ENCODE results near the gene ITIH4.

Gene ITIH4

DNA sequence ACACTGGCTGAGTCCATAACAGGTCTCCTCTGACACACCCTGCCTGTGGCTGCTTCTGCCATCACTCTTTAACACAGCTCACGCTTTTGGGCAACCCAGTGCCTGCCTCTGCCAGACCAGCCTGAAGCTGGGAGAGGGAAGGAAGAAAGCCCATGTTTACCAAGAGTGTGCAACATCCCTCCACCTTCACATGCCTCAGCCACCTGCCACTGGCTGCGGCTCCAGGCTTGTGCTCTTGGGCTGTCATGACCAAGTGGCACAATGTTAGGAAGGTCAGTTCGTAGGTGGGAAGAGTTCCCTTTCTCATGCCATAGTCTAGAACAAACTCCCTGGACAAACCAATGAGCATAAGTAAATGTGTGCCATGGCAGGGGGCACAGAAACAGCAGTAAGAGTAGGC lies 46.6 kb upstream of the ITIH4 start:
- H3K14ac ChIP-seq (ENCODE audit: low read length), result no peak overlapping the region
- no peak overlapping the region for H2AK5ac ChIP-seq (ENCODE audit: low read length)
- no peak overlapping the region for H3K27ac ChIP-seq (ENCODE audit: low read depth, low read length)
- H3K79me2 ChIP-seq (ENCODE audit: control insufficient read depth, insufficient read depth, low read length, poor library complexity), result no peaks in the 10 kb centered on the region
- H4K8ac ChIP-seq (ENCODE audit: low read depth, low read length), result no peak overlapping the region
- no peak overlapping the region for H3K4me3 ChIP-seq (ENCODE audit: low read depth, low read length)
- H4K12ac ChIP-seq (ENCODE audit: low read depth, low read length), result no peak overlapping the region
- no peak overlapping the region for H2BK12ac ChIP-seq (ENCODE audit: low read length)
- H3K9me3 ChIP-seq (ENCODE audit: insufficient read depth, low read depth, low read length), result no peaks in the 10 kb centered on the region
- H3K36me3 ChIP-seq (ENCODE audit: control insufficient read depth in 1 of 2, insufficient read depth in 2 of 2, low read length in 2 of 2), result no peaks in the 10 kb centered on the region
- no peak overlapping the region for H3K18ac ChIP-seq (ENCODE audit: low read length)
- H2BK120ac ChIP-seq (ENCODE audit: insufficient read depth, low read length, poor library complexity), result no peak overlapping the region
- no CpG with 5 or more reads among the region's 3 CpGs for WGBS (ENCODE audit: extremely low coverage, insufficient coverage, insufficient read length)
- no peak overlapping the region for H3K4me2 ChIP-seq (ENCODE audit: low read length)
- H3K9ac ChIP-seq (ENCODE audit: low read length), result no peak overlapping the region
- peaks cover 0 to 2% of the 10 kb centered on the region in 2 experiments for H3K4me1 ChIP-seq (ENCODE audit: control insufficient read depth in 1 of 2, insufficient read depth in 2 of 2, low read length in 2 of 2)
- no peaks in the 10 kb centered on the region for H3K27me3 ChIP-seq (ENCODE audit: insufficient read depth, low read length)
- H3K23ac ChIP-seq (ENCODE audit: low read length), result no peak overlapping the region
- no peak for DNase-seq
- no peaks in the 10 kb centered on the region for H3K79me1 ChIP-seq (ENCODE audit: low read length)
- no peak overlapping the region for H2BK5ac ChIP-seq (ENCODE audit: low read depth, low read length, poor library complexity)
- H2AFZ ChIP-seq (ENCODE audit: insufficient read depth, low read length, poor library complexity), result no peak overlapping the region
- no peak overlapping the region for H4K91ac ChIP-seq (ENCODE audit: low read depth, low read length)
- H3K4ac ChIP-seq (ENCODE audit: low read depth, low read length), result no peak overlapping the region

DNA sequence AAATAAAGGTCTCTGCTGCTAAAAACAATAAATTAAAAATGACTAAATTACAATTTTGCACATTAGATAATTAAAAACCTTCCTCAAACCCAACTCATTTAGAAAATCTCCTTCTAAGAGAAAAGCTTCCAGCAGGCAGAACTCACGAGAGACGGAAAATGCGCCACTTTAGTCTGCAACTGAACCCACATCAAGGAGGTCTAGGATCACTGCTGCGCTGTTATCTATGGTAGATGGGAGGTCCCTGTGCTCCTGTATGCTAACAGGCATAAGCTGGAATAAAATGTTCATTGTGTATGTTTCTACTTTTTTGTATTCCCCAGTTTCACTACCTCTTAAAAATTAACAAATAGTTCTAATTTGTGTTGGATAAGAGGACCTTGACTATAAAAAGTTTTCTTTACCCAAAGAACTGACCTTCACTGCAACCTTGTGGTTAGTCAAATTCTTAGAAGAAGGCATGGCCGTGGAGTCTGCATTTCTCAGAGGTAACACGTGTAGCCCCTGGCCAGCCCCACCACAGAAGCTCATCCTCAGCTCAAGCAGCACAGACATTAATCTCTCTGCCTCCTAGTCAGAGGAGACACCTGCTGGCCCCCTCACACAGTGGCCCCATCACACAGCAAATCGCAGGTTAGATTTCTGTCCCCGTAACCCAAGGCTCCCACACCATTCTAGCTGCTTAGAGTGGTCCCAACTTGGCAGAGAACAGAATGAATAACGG lies 44.6 kb upstream of the ITIH4 start:
- Histone ChIP-seq H3K36me3 (ENCODE audit: control insufficient read depth in 1 of 2, insufficient read depth in 2 of 2, low read length in 2 of 2) (no peaks in the 10 kb centered on the region), H2BK12ac (ENCODE audit: low read length) (no peak overlapping the region), H4K8ac (ENCODE audit: low read depth, low read length) (no peak overlapping the region), H3K4me1 (ENCODE audit: control insufficient read depth in 1 of 2, insufficient read depth in 2 of 2, low read length in 2 of 2) (peaks cover 0 to 2% of the 10 kb centered on the region in 2 experiments), H3K79me1 (ENCODE audit: low read length) (no peaks in the 10 kb centered on the region), H2BK120ac (ENCODE audit: insufficient read depth, low read length, poor library complexity) (no peak overlapping the region), H4K12ac (ENCODE audit: low read depth, low read length) (no peak overlapping the region), H3K4me2 (ENCODE audit: low read length) (no peak overlapping the region), H3K23ac (ENCODE audit: low read length) (no peak overlapping the region), H3K27me3 (ENCODE audit: insufficient read depth, low read length) (no peaks in the 10 kb centered on the region), H3K4ac (ENCODE audit: low read depth, low read length) (no peak overlapping the region), H3K27ac (ENCODE audit: low read depth, low read length) (no peak overlapping the region), H3K9ac (ENCODE audit: low read length) (no peak overlapping the region), H3K9me3 (ENCODE audit: insufficient read depth, low read depth, low read length) (no peaks in the 10 kb centered on the region), H3K79me2 (ENCODE audit: control insufficient read depth, insufficient read depth, low read length, poor library complexity) (no peaks in the 10 kb centered on the region), H2AK5ac (ENCODE audit: low read length) (no peak overlapping the region), H2BK5ac (ENCODE audit: low read depth, low read length, poor library complexity) (no peak overlapping the region), H3K18ac (ENCODE audit: low read length) (no peak overlapping the region), H2AFZ (ENCODE audit: insufficient read depth, low read length, poor library complexity) (no peak overlapping the region), H3K14ac (ENCODE audit: low read length) (no peak overlapping the region), H3K4me3 (ENCODE audit: low read depth, low read length) (no peak overlapping the region), H4K91ac (ENCODE audit: low read depth, low read length) (no peak overlapping the region)
- WGBS (ENCODE audit: extremely low coverage, insufficient coverage, insufficient read length), result no CpG with 5 or more reads among the region's 9 CpGs
- no peak for DNase-seq

DNA sequence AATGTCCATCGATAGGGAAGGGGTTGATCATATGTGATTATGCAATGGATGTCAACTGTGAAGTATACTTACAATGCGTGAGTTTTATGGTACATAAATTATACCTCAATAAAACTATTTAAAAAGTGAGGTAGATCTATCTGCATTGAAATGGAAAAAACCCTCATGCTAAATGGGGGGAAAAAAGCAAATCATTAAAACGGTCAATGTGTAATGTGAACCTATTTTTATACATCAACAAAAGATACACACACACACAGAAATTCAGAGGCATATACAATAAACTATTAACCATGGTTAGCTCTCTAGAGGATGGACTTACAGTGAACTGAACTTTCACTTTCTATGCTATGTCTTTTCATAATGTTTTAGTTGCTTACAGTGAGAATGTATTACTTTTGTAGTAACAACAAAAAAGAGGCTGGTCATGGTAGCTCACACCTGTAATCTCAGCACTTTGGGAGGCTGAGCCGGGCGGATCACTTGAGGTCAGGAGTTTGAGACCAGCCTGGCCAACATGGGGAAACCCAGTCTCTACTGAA lies 43.8 kb upstream of the ITIH4 start:
- Histone ChIP-seq H3K4me1 (ENCODE audit: control insufficient read depth in 1 of 2, insufficient read depth in 2 of 2, low read length in 2 of 2) (peaks cover 0 to 2% of the 10 kb centered on the region in 2 experiments), H3K18ac (ENCODE audit: low read length) (no peak overlapping the region), H3K23ac (ENCODE audit: low read length) (no peak overlapping the region), H3K27me3 (ENCODE audit: insufficient read depth, low read length) (no peaks in the 10 kb centered on the region), H2AFZ (ENCODE audit: insufficient read depth, low read length, poor library complexity) (no peak overlapping the region), H3K79me2 (ENCODE audit: control insufficient read depth, insufficient read depth, low read length, poor library complexity) (no peaks in the 10 kb centered on the region), H4K91ac (ENCODE audit: low read depth, low read length) (no peak overlapping the region), H3K9me3 (ENCODE audit: insufficient read depth, low read depth, low read length) (no peaks in the 10 kb centered on the region), H3K4ac (ENCODE audit: low read depth, low read length) (no peak overlapping the region), H4K8ac (ENCODE audit: low read depth, low read length) (no peak overlapping the region), H3K4me2 (ENCODE audit: low read length) (no peak overlapping the region), H3K79me1 (ENCODE audit: low read length) (no peaks in the 10 kb centered on the region), H2BK5ac (ENCODE audit: low read depth, low read length, poor library complexity) (no peak overlapping the region), H3K36me3 (ENCODE audit: control insufficient read depth in 1 of 2, insufficient read depth in 2 of 2, low read length in 2 of 2) (no peaks in the 10 kb centered on the region), H3K4me3 (ENCODE audit: low read depth, low read length) (no peak overlapping the region), H3K9ac (ENCODE audit: low read length) (no peak overlapping the region), H2BK12ac (ENCODE audit: low read length) (no peak overlapping the region), H2BK120ac (ENCODE audit: insufficient read depth, low read length, poor library complexity) (no peak overlapping the region), H4K12ac (ENCODE audit: low read depth, low read length) (no peak overlapping the region), H3K14ac (ENCODE audit: low read length) (no peak overlapping the region), H3K27ac (ENCODE audit: low read depth, low read length) (no peak overlapping the region), H2AK5ac (ENCODE audit: low read length) (no peak overlapping the region)
- WGBS (ENCODE audit: extremely low coverage, insufficient coverage, insufficient read length), result no CpG with 5 or more reads among the region's 5 CpGs
- no peak for DNase-seq

DNA sequence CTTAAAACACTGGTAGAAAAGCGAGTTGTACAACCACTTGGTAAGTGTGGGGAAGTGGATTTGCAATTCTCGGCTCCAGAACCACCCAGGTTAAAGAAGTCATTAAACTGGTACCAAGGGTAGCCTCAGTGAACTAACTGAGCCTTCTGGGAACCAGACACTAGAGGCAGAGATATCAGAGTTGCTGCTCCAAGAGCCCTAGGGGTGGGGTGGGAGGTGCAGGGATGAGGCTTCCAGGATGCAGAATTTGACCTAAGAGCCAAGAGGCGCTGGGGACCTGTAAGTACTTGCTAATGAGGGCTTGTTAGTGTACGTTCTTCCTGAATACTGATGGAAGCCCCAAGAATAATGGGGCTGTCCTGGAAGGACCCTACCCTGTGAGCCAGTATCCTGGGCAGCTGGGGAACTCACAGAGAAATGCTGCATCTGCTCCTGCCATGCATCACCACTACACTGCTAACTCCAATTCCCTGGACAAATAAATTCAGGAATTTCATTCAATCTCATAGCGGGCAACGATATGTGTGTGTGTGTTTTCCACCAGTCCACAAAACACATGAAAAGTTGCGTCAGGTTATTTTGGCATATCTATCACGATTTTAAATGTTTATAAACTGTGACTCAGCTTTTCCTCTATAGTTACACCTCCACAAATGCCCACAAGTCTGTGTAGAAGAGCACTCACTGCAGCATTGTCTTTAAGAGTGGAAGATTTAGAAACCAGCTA lies 43.1 kb upstream of the ITIH4 start:
- H3K4ac ChIP-seq (ENCODE audit: low read depth, low read length), result no peak overlapping the region
- H2BK5ac ChIP-seq (ENCODE audit: low read depth, low read length, poor library complexity), result no peak overlapping the region
- H2AK5ac ChIP-seq (ENCODE audit: low read length), result no peak overlapping the region
- H3K23ac ChIP-seq (ENCODE audit: low read length), result no peak overlapping the region
- no peak overlapping the region for H3K18ac ChIP-seq (ENCODE audit: low read length)
- H2BK120ac ChIP-seq (ENCODE audit: insufficient read depth, low read length, poor library complexity), result no peak overlapping the region
- H3K79me1 ChIP-seq (ENCODE audit: low read length), result no peaks in the 10 kb centered on the region
- no peaks in the 10 kb centered on the region for H3K79me2 ChIP-seq (ENCODE audit: control insufficient read depth, insufficient read depth, low read length, poor library complexity)
- peaks cover 0 to 2% of the 10 kb centered on the region in 2 experiments for H3K4me1 ChIP-seq (ENCODE audit: control insufficient read depth in 1 of 2, insufficient read depth in 2 of 2, low read length in 2 of 2)
- H4K12ac ChIP-seq (ENCODE audit: low read depth, low read length), result no peak overlapping the region
- H3K36me3 ChIP-seq (ENCODE audit: control insufficient read depth in 1 of 2, insufficient read depth in 2 of 2, low read length in 2 of 2), result no peaks in the 10 kb centered on the region
- H3K9ac ChIP-seq (ENCODE audit: low read length), result no peak overlapping the region
- no peak overlapping the region for H3K27ac ChIP-seq (ENCODE audit: low read depth, low read length)
- no peak overlapping the region for H2BK12ac ChIP-seq (ENCODE audit: low read length)
- H3K14ac ChIP-seq (ENCODE audit: low read length), result no peak overlapping the region
- H3K27me3 ChIP-seq (ENCODE audit: insufficient read depth, low read length), result no peaks in the 10 kb centered on the region
- no peak overlapping the region for H3K4me2 ChIP-seq (ENCODE audit: low read length)
- H4K91ac ChIP-seq (ENCODE audit: low read depth, low read length), result no peak overlapping the region
- WGBS (ENCODE audit: extremely low coverage, insufficient coverage, insufficient read length), result no CpG with 5 or more reads among the region's 8 CpGs
- H3K4me3 ChIP-seq (ENCODE audit: low read depth, low read length), result no peak overlapping the region
- H3K9me3 ChIP-seq (ENCODE audit: insufficient read depth, low read depth, low read length), result no peaks in the 10 kb centered on the region
- no peak for DNase-seq
- H2AFZ ChIP-seq (ENCODE audit: insufficient read depth, low read length, poor library complexity), result no peak overlapping the region
- H4K8ac ChIP-seq (ENCODE audit: low read depth, low read length), result no peak overlapping the region

All from trophoblast cell (in vitro differentiated cells and primary cell).